Activated CD8-positive, alpha-beta memory T cell treated with anti-CD3 and anti-CD28 coated beads, Interleukin-2, amount 50 U/mL, for 24 hours (primary cell): Measurements from ENCODE around the gene FLNB.

Experiments used
- DNase-seq: peaks from one replicate; pipeline ENCODE4 v3.0.0-alpha.2; 2020; ENCODE audit errors: extremely low read depth

Gene FLNB

DNA sequence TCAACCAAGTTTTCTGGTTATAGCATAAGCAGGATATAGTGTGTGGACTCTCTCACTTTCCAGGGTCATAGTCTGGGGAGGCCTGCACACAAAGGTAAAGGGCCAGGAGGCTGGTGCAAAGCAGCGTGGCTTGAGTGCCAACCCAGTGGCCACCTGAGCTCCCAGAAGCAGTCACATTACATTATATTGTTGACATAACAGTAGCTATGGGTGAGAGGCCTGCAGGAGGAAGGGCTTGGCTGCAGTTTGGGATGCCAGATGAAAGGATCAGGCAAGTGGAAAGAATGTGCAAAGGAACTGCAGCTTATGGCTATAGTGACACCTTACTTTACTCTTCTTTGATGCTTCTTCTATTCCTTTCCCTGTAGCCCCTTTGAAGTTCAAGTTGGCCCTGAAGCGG is 96.5 kb downstream of the FLNB start:
- no peak for DNase-seq

DNA sequence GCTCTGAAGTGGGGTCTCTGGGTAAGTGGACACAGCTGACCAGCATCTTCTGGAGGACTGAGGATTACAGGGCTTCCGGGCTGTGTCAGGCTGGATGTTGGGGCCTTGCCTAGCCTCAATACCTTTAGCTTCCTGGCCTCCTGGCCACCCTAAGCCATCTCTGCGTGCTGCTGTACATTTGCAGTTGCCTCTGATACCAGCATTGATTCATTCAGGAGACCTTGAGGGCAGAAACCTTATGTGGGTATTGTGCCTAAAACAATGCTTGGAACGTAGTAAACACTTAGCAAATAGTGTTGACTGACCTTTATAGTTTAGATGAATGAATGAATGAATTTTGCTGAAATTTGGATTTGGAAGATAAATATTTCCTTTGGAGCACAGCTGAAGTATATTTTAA is 97.0 kb downstream of the FLNB start:
- no peak for DNase-seq

DNA sequence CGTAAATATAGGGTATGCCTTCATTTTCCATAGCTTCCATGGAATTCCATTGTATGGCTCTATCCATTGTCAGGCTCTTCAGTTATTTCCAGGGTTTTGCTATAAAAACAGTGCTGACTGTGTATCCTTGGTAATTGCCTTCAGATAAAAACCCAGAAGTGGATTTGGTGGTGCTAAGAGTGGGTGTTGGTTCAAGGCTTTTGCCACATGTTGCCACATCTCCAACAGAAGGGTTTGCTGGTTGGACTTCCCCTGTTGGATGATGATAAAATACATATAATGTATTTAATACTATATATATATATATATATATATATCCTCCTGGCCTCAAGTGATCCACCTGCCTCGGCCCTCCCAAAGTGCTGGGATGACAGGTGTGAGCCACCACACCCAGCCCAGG is 97.8 kb downstream of the FLNB start:
- DNase-seq = no peak

- DNase-seq = no peak
Observed at GRCh38 chr3:58106640-58107039, 98.4 kb downstream of the FLNB start.

DNA sequence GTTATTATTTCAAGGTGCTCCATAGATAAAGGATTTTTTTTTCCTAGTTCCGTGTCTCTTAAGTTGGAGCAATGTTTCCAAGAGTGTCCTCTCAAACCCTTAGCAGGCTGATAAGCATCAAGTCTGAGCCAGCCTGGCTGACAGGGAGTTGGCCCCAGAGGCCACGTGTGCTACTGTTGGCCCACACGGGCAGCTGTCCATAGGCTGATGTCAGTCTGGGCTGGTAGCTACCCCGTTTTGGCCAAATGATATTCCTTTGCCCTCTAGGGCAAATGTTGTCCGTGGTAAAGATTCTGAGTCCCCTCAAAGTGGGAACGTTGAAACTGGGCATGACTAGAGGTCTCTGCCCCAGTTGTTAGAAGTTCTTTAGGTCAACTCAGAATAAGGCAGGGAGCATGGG is 99.4 kb downstream of the FLNB start:
- DNase-seq = no peak

DNA sequence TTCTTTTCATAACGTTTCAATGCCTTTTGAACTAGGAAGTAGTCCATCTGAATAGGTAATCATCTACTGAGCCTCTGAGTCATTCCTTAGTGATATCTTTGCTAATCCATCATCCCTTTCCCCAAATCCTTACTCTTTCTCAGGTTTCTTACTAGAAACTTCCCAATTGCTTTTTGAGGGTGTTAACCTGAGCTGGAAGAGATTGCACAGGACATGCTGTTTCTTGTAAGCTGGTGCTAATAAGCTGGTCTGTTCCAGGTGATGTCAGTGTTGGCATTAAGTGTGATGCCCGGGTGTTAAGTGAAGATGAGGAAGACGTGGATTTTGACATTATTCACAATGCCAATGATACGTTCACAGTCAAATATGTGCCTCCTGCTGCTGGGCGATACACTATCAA is 101.5 kb downstream of the FLNB start:
- DNase-seq = no peak

DNA sequence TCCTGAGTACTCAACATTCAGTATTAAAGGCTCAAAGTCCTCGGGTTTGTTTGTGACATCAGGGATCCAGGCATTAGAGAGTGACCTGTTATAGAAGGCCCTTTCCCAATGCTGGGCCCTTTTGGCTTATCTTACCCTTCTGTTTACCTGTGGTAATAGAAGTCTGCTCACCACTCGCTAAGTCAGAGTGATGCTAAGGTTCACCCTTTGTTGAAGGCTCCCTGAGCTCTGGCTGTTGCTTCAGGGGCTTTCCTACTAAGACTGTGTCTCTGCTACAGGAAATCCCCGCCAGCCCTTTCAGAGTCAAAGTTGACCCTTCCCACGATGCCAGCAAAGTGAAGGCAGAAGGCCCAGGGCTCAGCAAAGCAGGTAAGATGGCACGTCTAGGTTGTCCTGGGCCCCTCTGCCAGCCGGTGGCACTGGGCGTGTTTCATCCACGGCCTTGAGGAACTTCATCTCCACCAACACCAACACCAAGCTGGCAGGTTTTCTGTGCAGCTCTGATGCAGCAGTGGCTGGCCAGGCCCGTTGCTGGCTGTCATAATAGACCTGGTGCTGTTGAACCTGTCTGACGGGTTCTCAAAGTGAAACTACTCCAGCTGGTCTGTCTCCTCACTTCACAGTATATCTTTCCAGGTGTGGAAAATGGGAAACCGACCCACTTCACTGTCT is 103.4 kb downstream of the FLNB start:
- DNase-seq = no peak

- DNase-seq = no peak
Observed at GRCh38 chr3:58112185-58112535, 103.9 kb downstream of the FLNB start.

DNA sequence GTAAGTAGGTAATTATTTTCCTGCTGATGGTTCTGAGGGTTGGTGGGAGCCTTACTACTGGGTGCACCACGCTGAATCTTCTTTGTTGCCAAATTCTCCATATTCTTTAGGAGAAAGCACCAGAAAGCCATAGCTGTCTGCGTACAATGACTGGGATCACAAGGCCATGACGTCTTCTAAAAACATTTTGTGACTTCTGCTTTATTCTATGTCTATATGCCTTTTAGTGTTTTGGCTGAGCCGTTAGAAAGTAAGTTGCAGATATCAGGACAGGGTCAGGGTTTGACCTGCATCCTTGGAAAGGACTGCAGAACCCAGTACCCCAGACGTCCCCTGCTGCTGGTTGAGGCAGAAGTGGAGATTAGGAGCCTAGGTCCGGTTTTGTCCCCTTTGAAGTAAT is 107.0 kb downstream of the FLNB start:
- DNase-seq = no peak

- no peak for DNase-seq
Observed at GRCh38 chr3:58116161-58116955, 108.1 kb downstream of the FLNB start.

GRCh38 chr3:58116985-58117384 is 108.8 kb downstream of the FLNB start:
- DNase-seq = no peak

- no peak for DNase-seq
Observed at GRCh38 chr3:58117561-58118181, 109.4 kb downstream of the FLNB start.

DNA sequence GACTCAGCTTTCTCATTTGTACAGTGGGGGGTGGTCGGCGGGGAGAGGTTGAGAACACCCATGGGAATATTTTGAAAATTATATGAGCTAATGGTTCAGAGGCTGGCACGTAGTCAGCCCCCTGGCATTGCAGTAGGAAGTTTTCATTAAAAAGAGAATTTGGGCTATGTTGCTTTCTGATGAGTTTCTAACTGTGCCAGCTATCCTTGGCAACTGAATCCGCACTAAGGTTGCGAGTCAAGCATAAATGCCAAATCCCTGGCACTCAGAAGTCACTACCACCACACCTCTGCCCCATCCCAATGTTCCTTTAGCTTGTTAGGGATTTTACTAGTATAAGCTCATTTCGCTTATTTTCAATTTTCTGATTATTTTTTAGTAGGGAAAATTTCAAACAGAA is 111.0 kb downstream of the FLNB start:
- no peak for DNase-seq

- no peak for DNase-seq
Observed at GRCh38 chr3:58120075-58120812, 112.0 kb downstream of the FLNB start.

- DNase-seq = no peak
Observed at GRCh38 chr3:58121183-58121582, 113.0 kb downstream of the FLNB start.

GRCh38 chr3:58122936-58123700 is 114.9 kb downstream of the FLNB start:
- no peak for DNase-seq

GRCh38 chr3:58124387-58124786 is 116.2 kb downstream of the FLNB start:
- no peak for DNase-seq

- DNase-seq = no peak
Observed at GRCh38 chr3:58129041-58129770, 121.0 kb downstream of the FLNB start.

- no peak for DNase-seq
Observed at GRCh38 chr3:58130591-58130990, 122.4 kb downstream of the FLNB start.

- DNase-seq = no peak
Observed at GRCh38 chr3:58131101-58131825, 123.0 kb downstream of the FLNB start.
